Neural progenitor cell (in vitro differentiated cells): ENCODE measurements around the gene HPGDS.

ENCODE experiments used
- CTCF ChIP-seq: fragments of 200-600 bp; sonication (generic); IDR thresholded peaks from 2 replicates; pipeline ENCODE4 v1.5.1; 2017; ENCODE audit warnings: antibody characterized with exemption, mild to moderate bottlenecking
- EZH2 ChIP-seq: fragments of 200-600 bp; sonication (generic); IDR thresholded peaks from 2 replicates; pipeline ENCODE4 v1.6.1; 2017; ENCODE audit warnings: antibody characterized with exemption, mild to moderate bottlenecking, moderate library complexity
- EZH2phosphoT487 ChIP-seq: fragments of 200-600 bp; sonication (generic); IDR thresholded peaks from 2 replicates; pipeline ENCODE4 v1.6.1; 2017; ENCODE audit warnings: antibody characterized with exemption

DNA sequence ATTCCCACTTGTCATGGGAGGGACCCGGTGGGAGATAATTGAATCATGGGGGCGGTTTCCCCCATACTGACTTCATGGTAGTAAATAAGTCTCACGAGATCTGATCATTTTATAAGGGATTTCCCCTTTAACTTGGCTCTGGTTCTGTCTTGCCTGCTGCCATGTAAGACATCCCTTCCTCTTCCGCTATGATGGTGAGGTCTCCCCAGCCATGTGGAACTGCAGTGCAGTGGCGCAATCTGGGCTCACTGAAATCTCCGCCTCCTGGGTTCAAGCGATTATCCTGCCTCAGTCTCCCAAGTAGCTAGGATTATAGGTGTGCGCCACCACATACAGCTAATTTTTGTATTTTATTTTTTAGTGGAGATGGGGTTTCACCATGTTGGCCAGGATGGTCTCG, 2.9 kb downstream of the HPGDS start:
- TF ChIP-seq EZH2 (no peak), CTCF (no peak), EZH2phosphoT487 (no peak)
